Neural cell (in vitro differentiated cells): Measurements from ENCODE around the gene MDFIC. TPM values are rescaled to one million over a fixed set of nuclear protein-coding genes. Genes with fewer than 3 reads are reported as not detected.

Experiments used
- H2AFZ ChIP-seq: fragments of 200-600, 300-800 bp; sonication (generic), shearing (Covaris generic); 2 replicates; pipeline ENCODE4 v1.6.0; 2014; ENCODE audit warnings: low read depth, mild to moderate bottlenecking, antibody characterized with exemption, low read length, moderate library complexity
- H3F3A ChIP-seq: fragments of 200-600 bp; shearing (Covaris generic); 2 replicates; pipeline ENCODE4 v1.6.1; 2016; ENCODE audit warnings: mild to moderate bottlenecking, moderate library complexity, mixed read lengths, antibody characterized with exemption, low read length; ENCODE audit not compliant: insufficient read depth, poor library complexity, severe bottlenecking
- H3K27ac ChIP-seq: fragments of 200-600, 300-800 bp; sonication (generic), shearing (Covaris generic); 2 replicates; pipeline ENCODE4 v1.5.1; 2014; ENCODE audit warnings: mild to moderate bottlenecking, low read length, moderate library complexity
- H3K27me3 ChIP-seq: fragments of 300-800, 200-600 bp; sonication (generic), shearing (Covaris generic); 2 replicates; pipeline ENCODE4 v1.6.0; 2014; ENCODE audit warnings: mild to moderate bottlenecking, low read depth, low read length, moderate library complexity; ENCODE audit not compliant: insufficient read depth
- H3K36me3 ChIP-seq: fragments of 300-800, 200-600 bp; sonication (generic), shearing (Covaris generic); 2 replicates; pipeline ENCODE4 v1.5.1; 2014; ENCODE audit warnings: mild to moderate bottlenecking, antibody characterized with exemption, low read length, moderate library complexity; ENCODE audit not compliant: insufficient read depth
- H3K4me2 ChIP-seq: fragments of 300-800, 200-600 bp; sonication (generic), shearing (Covaris generic); 2 replicates; pipeline ENCODE4 v1.6.0; 2014; ENCODE audit warnings: mild to moderate bottlenecking, low read length
- H3K4me3 ChIP-seq: fragments of 300-800, 200-600 bp; sonication (generic), shearing (Covaris generic); 2 replicates; pipeline ENCODE4 v1.5.1; 2014; ENCODE audit warnings: mild to moderate bottlenecking, low read length, moderate library complexity
- H3K79me2 ChIP-seq: fragments of 200-600 bp; shearing (Covaris generic); replicated peaks from 2 replicates; pipeline ENCODE4 v1.6.0; 2014; ENCODE audit warnings: mild to moderate bottlenecking, low read length, moderate library complexity; ENCODE audit not compliant: insufficient read depth
- H3K9ac ChIP-seq: fragments of 300-800, 200-600 bp; sonication (generic), shearing (Covaris generic); 2 replicates; pipeline ENCODE4 v1.6.1; 2016; ENCODE audit warnings: mild to moderate bottlenecking, low read length, mixed read lengths
- H3K9me2 ChIP-seq: fragments of 200-600 bp; shearing (Covaris generic); 2 replicates; pipeline ENCODE4 v1.6.1; 2016; ENCODE audit warnings: mild to moderate bottlenecking, low read length, mixed read lengths; ENCODE audit not compliant: insufficient read depth
- H3K9me3 ChIP-seq: fragments of 200-600, 300-800 bp; sonication (generic), shearing (Covaris generic); 2 replicates; pipeline ENCODE4 v1.6.1; 2016; ENCODE audit warnings: mild to moderate bottlenecking, mixed run types, low read length, moderate library complexity, mixed read lengths
- H4K20me1 ChIP-seq: fragments of 200-600 bp; shearing (Covaris generic); 2 replicates; pipeline ENCODE4 v1.6.1; 2016; ENCODE audit warnings: mild to moderate bottlenecking, mixed run types; ENCODE audit not compliant: insufficient read depth
- CTCF ChIP-seq: fragments of 450-650 bp; IDR thresholded peaks from 2 replicates; pipeline ENCODE4 v1.5.1; 2014; ENCODE audit warnings: antibody characterized with exemption, mild to moderate bottlenecking, moderate library complexity; ENCODE audit not compliant: poor library complexity, severe bottlenecking
- EP300 ChIP-seq: fragments of 450-650 bp; conservative IDR thresholded peaks from 2 replicates; pipeline ENCODE4 v1.6.1; 2014; ENCODE audit warnings: antibody characterized with exemption, mild to moderate bottlenecking, moderate library complexity; ENCODE audit not compliant: poor library complexity, severe bottlenecking
- EZH2 ChIP-seq: fragments of 200-600, 300-800 bp; shearing (Covaris generic), sonication (generic); IDR thresholded peaks from 2 replicates; pipeline ENCODE4 v1.6.1; 2014; ENCODE audit warnings: antibody characterized with exemption, low read length, borderline replicate concordance, mild to moderate bottlenecking; ENCODE audit not compliant: insufficient read depth, poor library complexity, severe bottlenecking
- MXI1 ChIP-seq: fragments of 450-650 bp; conservative IDR thresholded peaks from 2 replicates; pipeline ENCODE4 v1.6.1; 2014; ENCODE audit warnings: antibody characterized with exemption, mild to moderate bottlenecking; ENCODE audit not compliant: poor library complexity, severe bottlenecking
- POLR2AphosphoS5 ChIP-seq: IDR thresholded peaks from 2 replicates; pipeline ENCODE4 v1.6.1; 2012
- RAD21 ChIP-seq: fragments of 450-650 bp; conservative IDR thresholded peaks from 2 replicates; pipeline ENCODE4 v1.6.1; 2014; ENCODE audit warnings: antibody characterized with exemption, mild to moderate bottlenecking, moderate library complexity
- REST ChIP-seq: IDR thresholded peaks from 2 replicates; pipeline ENCODE4 v1.6.1; 2012; ENCODE audit warnings: borderline replicate concordance
- SMC3 ChIP-seq: fragments of 450-650 bp; conservative IDR thresholded peaks from 2 replicates; pipeline ENCODE4 v1.6.1; 2014; ENCODE audit warnings: antibody characterized with exemption, mild to moderate bottlenecking, moderate library complexity; ENCODE audit not compliant: poor library complexity
- TAF1 ChIP-seq: IDR thresholded peaks from 2 replicates; pipeline ENCODE4 v1.6.1; 2012; ENCODE audit warnings: low read depth
- polyA plus RNA-seq: library from polyadenylated mRNA; depleted of rRNA; stranded (reverse); fragments of >200 nt; gene quantifications from 2 replicates; pipeline ENCODE4 v1.2.3, GENCODE V29; 2014

Gene MDFIC
- polyA plus RNA-seq, 1 donor from 2014 or later, result 0.85 TPM

GRCh38 chr7:115066050-115066449 lies 144.2 kb downstream of the MDFIC start:
- no peak overlapping the region for H2AFZ ChIP-seq
- H3K4me3 ChIP-seq, result no peak overlapping the region
- H3K4me2 ChIP-seq, result no peak overlapping the region
- TF ChIP-seq EP300 (no peak), CTCF (no peak), POLR2AphosphoS5 (no peak), TAF1 (no peak)
- no peaks in the 10 kb centered on the region for H3K79me2 ChIP-seq
- H3K27ac ChIP-seq, result no peak overlapping the region
- no peaks in the 10 kb centered on the region for H3K9me3 ChIP-seq
- H3K27me3 ChIP-seq, result no peaks in the 10 kb centered on the region
- no peaks in the 10 kb centered on the region for H3K36me3 ChIP-seq
- H3K9ac ChIP-seq, result no peak overlapping the region
- no peaks in the 10 kb centered on the region for H3F3A ChIP-seq
- no peaks in the 10 kb centered on the region for H4K20me1 ChIP-seq
- H3K9me2 ChIP-seq, result no peaks in the 10 kb centered on the region

- no peaks in the 10 kb centered on the region for H3K9me3 ChIP-seq
- H4K20me1 ChIP-seq, result no peaks in the 10 kb centered on the region
- no peaks in the 10 kb centered on the region for H3K27me3 ChIP-seq
- H3K79me2 ChIP-seq, result no peaks in the 10 kb centered on the region
- H3K4me3 ChIP-seq, result no peak overlapping the region
- no peaks in the 10 kb centered on the region for H3K9me2 ChIP-seq
- no peak overlapping the region for H3K9ac ChIP-seq
- H2AFZ ChIP-seq, result no peak overlapping the region
- H3K36me3 ChIP-seq, result no peaks in the 10 kb centered on the region
- no peak overlapping the region for H3K4me2 ChIP-seq
- H3K27ac ChIP-seq, result no peak overlapping the region
- no peaks in the 10 kb centered on the region for H3F3A ChIP-seq
- TF ChIP-seq MXI1 (no peak), REST (no peak), CTCF (no peak), SMC3 (no peak), TAF1 (no peak), POLR2AphosphoS5 (no peak), EP300 (no peak), RAD21 (no peak), EZH2 (no peak)
These were observed 144.7 kb downstream of the MDFIC start for GRCh38 chr7:115066634-115067033.
